Subcutaneous abdominal adipose tissue (tissue), 5 donors: ENCODE data around the gene ZFP36L2.

Experiments used
- H3K27ac ChIP-seq: one replicate; pipeline ENCODE4 v1.7.0; 2013; ENCODE audit warnings: low read depth, mild to moderate bottlenecking, inconsistent platforms, low read length, moderate library complexity
- H3K27me3 ChIP-seq, 5 donors: one replicate each; pipeline ENCODE4 v1.7.0; 2013; ENCODE audit warnings: low read length in 5 of 5, inconsistent platforms in 1 of 5; ENCODE audit not compliant: control insufficient read depth in 5 of 5, insufficient read depth in 4 of 5
- H3K36me3 ChIP-seq, 5 donors: one replicate each; pipeline ENCODE4 v1.7.0; 2013; ENCODE audit warnings: low read length in 5 of 5; ENCODE audit not compliant: control insufficient read depth in 5 of 5, insufficient read depth in 5 of 5
- H3K4me1 ChIP-seq, 5 donors: one replicate each; pipeline ENCODE4 v1.7.0; 2013; ENCODE audit warnings: low read length in 5 of 5, mild to moderate bottlenecking in 3 of 5, moderate library complexity in 1 of 5; ENCODE audit not compliant: control insufficient read depth in 5 of 5, insufficient read depth in 5 of 5
- H3K4me3 ChIP-seq, 5 donors: one replicate each; pipeline ENCODE4 v1.7.0; 2013; ENCODE audit warnings: low read length in 5 of 5, low read depth in 1 of 5
- H3K9ac ChIP-seq, 5 donors: one replicate each; pipeline ENCODE4 v1.7.0; 2013; ENCODE audit warnings: low read length in 5 of 5, mild to moderate bottlenecking in 4 of 5, moderate library complexity in 3 of 5
- H3K9me3 ChIP-seq, 5 donors: one replicate each; pipeline ENCODE4 v1.7.0; 2013; ENCODE audit warnings: low read length in 5 of 5; ENCODE audit not compliant: control insufficient read depth in 5 of 5
- donor health status: healthy.
- donor health status: healthy.
- donor health status: healthy.
- donor health status: healthy.
- donor health status: healthy.

ZFP36L2 gene

GRCh38 chr2:43220229-43220751 lies 6.1 kb downstream of the ZFP36L2 start:
- H3K36me3 ChIP-seq, result peaks cover 13 to 36% (median 23%) of the 10 kb centered on the region in 5 donors
- peak overlapping the region in 4 of 5 donors; percentile 48 to 92 (median 76) for H3K9ac ChIP-seq
- H3K27ac ChIP-seq, result peak overlapping the region; percentile 98
- H3K4me3 ChIP-seq, result peak overlapping the region; percentile 55 to 96 (median 86)
- no peaks in the 10 kb centered on the region for H3K27me3 ChIP-seq
- no peaks in the 10 kb centered on the region for H3K9me3 ChIP-seq
- peaks cover 11 to 65% (median 63%) of the 10 kb centered on the region in 5 donors for H3K4me1 ChIP-seq

GRCh38 chr2:43219383-43220228 lies 6.8 kb downstream of the ZFP36L2 start:
- peak overlapping the region; percentile 98 for H3K27ac ChIP-seq
- peak overlapping the region; percentile 55 to 96 (median 86) for H3K4me3 ChIP-seq
- no peaks in the 10 kb centered on the region for H3K9me3 ChIP-seq
- H3K36me3 ChIP-seq, result peaks cover 8 to 30% (median 16%) of the 10 kb centered on the region in 5 donors
- peak overlapping the region; percentile 26 to 92 (median 71) for H3K9ac ChIP-seq
- H3K4me1 ChIP-seq, result peaks cover 11 to 63% (median 61%) of the 10 kb centered on the region in 5 donors
- no peaks in the 10 kb centered on the region for H3K27me3 ChIP-seq

- Histone ChIP-seq H3K27me3 (no peaks in the 10 kb centered on the region), H3K9ac (peak overlapping the region; percentile 5 to 80 (median 45)), H3K4me1 (peaks cover 11 to 62% (median 61%) of the 10 kb centered on the region in 5 donors), H3K4me3 (peak overlapping the region; percentile 55 to 96 (median 86)), H3K36me3 (peaks cover 8 to 22% (median 14%) of the 10 kb centered on the region in 5 donors), H3K9me3 (no peaks in the 10 kb centered on the region), H3K27ac (peak overlapping the region; percentile 98)
Observed at GRCh38 chr2:43218702-43219382, 7.6 kb downstream of the ZFP36L2 start.

GRCh38 chr2:43218155-43218701 lies 8.2 kb downstream of the ZFP36L2 start:
- H3K4me1 ChIP-seq, result peaks cover 11 to 58% (median 56%) of the 10 kb centered on the region in 5 donors
- peaks cover 7 to 16% (median 9%) of the 10 kb centered on the region in 5 donors for H3K36me3 ChIP-seq
- peak overlapping the region in 3 of 5 donors; percentile 55 to 96 (median 86) for H3K4me3 ChIP-seq
- no peaks in the 10 kb centered on the region for H3K27me3 ChIP-seq
- H3K27ac ChIP-seq, result peak overlapping the region; percentile 98
- peak overlapping the region in 3 of 5 donors; percentile 5 to 59 (median 52) for H3K9ac ChIP-seq
- no peaks in the 10 kb centered on the region for H3K9me3 ChIP-seq

GRCh38 chr2:43217228-43218154 lies 8.9 kb downstream of the ZFP36L2 start:
- H3K27ac ChIP-seq, result peak overlapping the region; percentile 98
- no peaks in the 10 kb centered on the region for H3K27me3 ChIP-seq
- no peak overlapping the region for H3K4me3 ChIP-seq
- peaks cover 1 to 9% (median 3%) of the 10 kb centered on the region in 5 donors for H3K36me3 ChIP-seq
- H3K9me3 ChIP-seq, result no peaks in the 10 kb centered on the region
- H3K4me1 ChIP-seq, result peaks cover 11 to 59% (median 53%) of the 10 kb centered on the region in 5 donors
- no peak overlapping the region for H3K9ac ChIP-seq

- Histone ChIP-seq H3K4me3 (no peak overlapping the region), H3K36me3 (peaks cover 0 to 1% (median 0%) of the 10 kb centered on the region in 5 donors), H3K27me3 (no peaks in the 10 kb centered on the region), H3K4me1 (peaks cover 11 to 54% (median 47%) of the 10 kb centered on the region in 5 donors), H3K9ac (no peak overlapping the region), H3K9me3 (no peaks in the 10 kb centered on the region), H3K27ac (no peak overlapping the region)
Observed at GRCh38 chr2:43216629-43217028, 9.8 kb downstream of the ZFP36L2 start.

GRCh38 chr2:43215673-43216255 lies 10.6 kb downstream of the ZFP36L2 start:
- Histone ChIP-seq H3K27ac (no peak overlapping the region), H3K9ac (no peak overlapping the region), H3K36me3 (no peaks in the 10 kb centered on the region), H3K4me3 (no peak overlapping the region), H3K27me3 (no peaks in the 10 kb centered on the region), H3K4me1 (peaks cover 8 to 49% (median 42%) of the 10 kb centered on the region in 5 donors), H3K9me3 (no peaks in the 10 kb centered on the region)

GRCh38 chr2:43214253-43214652 lies 12.2 kb downstream of the ZFP36L2 start:
- no peaks in the 10 kb centered on the region for H3K9me3 ChIP-seq
- no peaks in the 10 kb centered on the region for H3K27me3 ChIP-seq
- peaks cover 9 to 43% (median 36%) of the 10 kb centered on the region in 5 donors for H3K4me1 ChIP-seq
- no peak overlapping the region for H3K27ac ChIP-seq
- H3K4me3 ChIP-seq, result no peak overlapping the region
- no peak overlapping the region for H3K9ac ChIP-seq
- H3K36me3 ChIP-seq, result no peaks in the 10 kb centered on the region

GRCh38 chr2:43212931-43213330 lies 13.5 kb downstream of the ZFP36L2 start:
- H3K36me3 ChIP-seq, result no peaks in the 10 kb centered on the region
- H3K9ac ChIP-seq, result no peak overlapping the region
- H3K27me3 ChIP-seq, result no peaks in the 10 kb centered on the region
- no peak overlapping the region for H3K27ac ChIP-seq
- H3K4me1 ChIP-seq, result peaks cover 3 to 30% (median 23%) of the 10 kb centered on the region in 5 donors
- H3K4me3 ChIP-seq, result no peak overlapping the region
- no peaks in the 10 kb centered on the region for H3K9me3 ChIP-seq
